GM23338 (cell line): ENCODE measurements around the gene SLC4A8. TPM values are rescaled to one million over a fixed set of nuclear protein-coding genes. Genes with fewer than 3 reads are reported as not detected.

ENCODE experiments used
- ATAC-seq: fragments of 200-7000 bp; cut with Tn5 transposase; 3 replicates; pipeline ENCODE4 v1.9.1; 2020
- DNase-seq: peaks from one replicate; pipeline ENCODE4 v3.0.0-alpha.2; 2015; ENCODE audit warnings: low spot score
- H2AFZ ChIP-seq: fragments of 200-600 bp; sonication (generic); 2 replicates; pipeline ENCODE4 v1.8.0; 2016; ENCODE audit warnings: antibody characterized with exemption, mild to moderate bottlenecking, moderate library complexity
- H3F3A ChIP-seq: fragments of 200-600 bp; sonication (generic); replicated peaks from 2 replicates; pipeline ENCODE4 v1.8.0; 2017; ENCODE audit warnings: antibody characterized with exemption, mixed run types, low read depth
- H3K27ac ChIP-seq: fragments of 200-600 bp; sonication (generic); 2 replicates; pipeline ENCODE4 v1.6.1; 2016; ENCODE audit warnings: low read depth
- H3K27me3 ChIP-seq: fragments of 200-600 bp; sonication (generic); 2 replicates; pipeline ENCODE4 v1.8.0; 2016; ENCODE audit warnings: mild to moderate bottlenecking, mixed run types, moderate library complexity; ENCODE audit not compliant: insufficient read depth
- H3K36me3 ChIP-seq: fragments of 200-600 bp; sonication (generic); 2 replicates; pipeline ENCODE4 v1.8.0; 2016; ENCODE audit warnings: mild to moderate bottlenecking; ENCODE audit not compliant: insufficient read depth
- H3K4me1 ChIP-seq: fragments of 200-600 bp; sonication (generic); 2 replicates; pipeline ENCODE4 v1.8.0; 2016; ENCODE audit warnings: mild to moderate bottlenecking, moderate library complexity; ENCODE audit not compliant: insufficient read depth
- H3K4me2 ChIP-seq: fragments of 200-600 bp; sonication (generic); 2 replicates; pipeline ENCODE4 v1.7.1; 2017; ENCODE audit warnings: mixed run types
- H3K4me3 ChIP-seq: fragments of 200-600 bp; sonication (generic); 2 replicates; pipeline ENCODE4 v1.6.1; 2016; ENCODE audit warnings: mixed run types
- H3K79me2 ChIP-seq: fragments of 200-600 bp; sonication (generic); replicated peaks from 2 replicates; pipeline ENCODE4 v1.8.0; 2017; ENCODE audit warnings: mild to moderate bottlenecking; ENCODE audit not compliant: insufficient read depth
- H3K9me2 ChIP-seq: fragments of 200-600 bp; sonication (generic); 2 replicates; pipeline ENCODE4 v1.8.0; 2017; ENCODE audit not compliant: insufficient read depth
- H4K20me1 ChIP-seq: fragments of 200-600 bp; sonication (generic); replicated peaks from 2 replicates; pipeline ENCODE4 v1.8.0; 2017; ENCODE audit warnings: mild to moderate bottlenecking; ENCODE audit not compliant: insufficient read depth
- H3K27ac Mint-ChIP-seq: 2 replicates; pipeline ENCODE4 v1.8.0; 2020; ENCODE audit warnings: inconsistent platforms, mild to moderate bottlenecking, moderate library complexity, mixed read lengths
- H3K27me3 Mint-ChIP-seq: 3 replicates; pipeline ENCODE4 v1.8.0; 2022; ENCODE audit warnings: low read depth, mild to moderate bottlenecking, moderate library complexity, mixed read lengths, inconsistent platforms; ENCODE audit not compliant: insufficient read depth, poor library complexity
- H3K36me3 Mint-ChIP-seq: 3 replicates; pipeline ENCODE4 v1.8.0; 2021; ENCODE audit warnings: low read depth, mild to moderate bottlenecking, inconsistent platforms, moderate library complexity, mixed read lengths
- H3K4me1 Mint-ChIP-seq: 3 replicates; pipeline ENCODE4 v1.8.0; 2020; ENCODE audit warnings: mild to moderate bottlenecking, inconsistent platforms, mixed read lengths
- H3K4me3 Mint-ChIP-seq: 3 replicates; pipeline ENCODE4 v1.8.0; 2021; ENCODE audit warnings: moderate library complexity, mild to moderate bottlenecking, inconsistent platforms, mixed read lengths
- H3K9me3 Mint-ChIP-seq: 3 replicates; pipeline ENCODE4 v1.8.0; 2020; ENCODE audit warnings: moderate library complexity, mild to moderate bottlenecking, inconsistent platforms, mixed read lengths
- CREB1 ChIP-seq: fragments of 250-450 bp; sonication (Bioruptor Pico); IDR thresholded peaks from 2 replicates; pipeline ENCODE4 v1.5.0; 2020; ENCODE audit warnings: low read depth, mild to moderate bottlenecking, moderate library complexity
- ETS1 ChIP-seq: IDR thresholded peaks from 2 replicates; pipeline ENCODE4 v1.6.1; 2016; ENCODE audit warnings: antibody characterized with exemption
- EZH2 ChIP-seq: fragments of 200-600 bp; sonication (generic); IDR thresholded peaks from one replicate; pipeline ENCODE4 v1.8.0; 2017; ENCODE audit warnings: antibody characterized with exemption, mild to moderate bottlenecking, low read depth; ENCODE audit not compliant: unreplicated experiment
- EZH2phosphoT487 ChIP-seq: fragments of 200-600 bp; sonication (generic); IDR thresholded peaks from one replicate; pipeline ENCODE4 v1.8.1; 2018; ENCODE audit warnings: antibody characterized with exemption; ENCODE audit not compliant: unreplicated experiment
- NANOG ChIP-seq: IDR thresholded peaks from 2 replicates; pipeline ENCODE4 v1.6.1; 2016; ENCODE audit warnings: antibody characterized with exemption, borderline replicate concordance
- STAT1 ChIP-seq: IDR thresholded peaks from one replicate; pipeline ENCODE4 v1.6.1; 2016; ENCODE audit warnings: antibody characterized with exemption; ENCODE audit not compliant: unreplicated experiment
- ZNF114 ChIP-seq: fragments of 250-450 bp; sonication (Bioruptor Pico); IDR thresholded peaks from 2 replicates; pipeline ENCODE4 v1.5.0; 2020; ENCODE audit warnings: mild to moderate bottlenecking, moderate library complexity
- ZNF331 ChIP-seq: fragments of 250-450 bp; sonication (Bioruptor Pico); IDR thresholded peaks from 2 replicates; pipeline ENCODE4 v1.5.0; 2020; ENCODE audit warnings: low read depth, mild to moderate bottlenecking, moderate library complexity
- ZNF462 ChIP-seq: fragments of 250-450 bp; sonication (Bioruptor Pico); IDR thresholded peaks from 2 replicates; pipeline ENCODE4 v1.5.0; 2020; ENCODE audit warnings: mild to moderate bottlenecking, moderate library complexity
- polyA plus RNA-seq: library from polyadenylated mRNA; unstranded; fragments of >200 nt; fragmentation: Nextera tagmentation; extraction: Ambion mirVana; gene quantifications from 2 replicates; pipeline ENCODE4 v1.2.1, GENCODE V29; 2016
- total RNA-seq: library from RNA; depleted of rRNA; stranded (reverse); fragments of >200 nt; shearing (Covaris generic); gene quantifications from 2 replicates; pipeline ENCODE4 v1.2.3, GENCODE V29; 2014

Gene SLC4A8
- total and polyA plus RNA-seq, 2 experiments from 2014 or later = 7.6 to 9.2 TPM

GRCh38 chr12:51482929-51483697 lies 58.5 kb downstream of the SLC4A8 start (continued):
- TF ChIP-seq ZNF462 (CRISPR knock-in tag) = no peak

GRCh38 chr12:51484119-51484518 lies 59.5 kb downstream of the SLC4A8 start:
- no peak overlapping the region for H3K27ac ChIP-seq
- ATAC-seq (no peak), DNase-seq (no peak)
- H2AFZ ChIP-seq = no peak overlapping the region
- no peaks in the 10 kb centered on the region for H3K9me3 Mint-ChIP-seq
- H3K4me2 ChIP-seq = no peak overlapping the region
- H3K4me3 Mint-ChIP-seq = no peak overlapping the region
- peaks cover 2% of the 10 kb centered on the region for H3K27me3 Mint-ChIP-seq
- H3K9me2 ChIP-seq = no peaks in the 10 kb centered on the region
- no peaks in the 10 kb centered on the region for H3K36me3 ChIP-seq
- no peaks in the 10 kb centered on the region; the same call in 1 of the 2 replicates for H4K20me1 ChIP-seq
- no peaks in the 10 kb centered on the region for H3K36me3 Mint-ChIP-seq
- H3F3A ChIP-seq = no peaks in the 10 kb centered on the region
- H3K27ac Mint-ChIP-seq = no peak overlapping the region
- H3K27me3 ChIP-seq = no peaks in the 10 kb centered on the region
- H3K4me3 ChIP-seq = no peak overlapping the region
- no peaks in the 10 kb centered on the region for H3K4me1 ChIP-seq
- no peaks in the 10 kb centered on the region for H3K79me2 ChIP-seq
- H3K4me1 Mint-ChIP-seq = no peaks in the 10 kb centered on the region; the same call in 2 of the 3 replicates
- TF ChIP-seq ZNF331 (no peak), STAT1 (no peak), ETS1 (no peak), NANOG (no peak), ZNF114 (CRISPR knock-in tag) (no peak), EZH2phosphoT487 (no peak), EZH2 (no peak), CREB1 (CRISPR knock-in tag) (no peak)
